ENCODE measurements around the gene TEX12. TPM values are rescaled to one million over a fixed set of nuclear protein-coding genes. Genes with fewer than 3 reads are reported as not detected.

Gene TEX12
- total RNA-seq, 4 donors from 2014 or later: 1.1 to 1.2 TPM; not detected in 2

DNA sequence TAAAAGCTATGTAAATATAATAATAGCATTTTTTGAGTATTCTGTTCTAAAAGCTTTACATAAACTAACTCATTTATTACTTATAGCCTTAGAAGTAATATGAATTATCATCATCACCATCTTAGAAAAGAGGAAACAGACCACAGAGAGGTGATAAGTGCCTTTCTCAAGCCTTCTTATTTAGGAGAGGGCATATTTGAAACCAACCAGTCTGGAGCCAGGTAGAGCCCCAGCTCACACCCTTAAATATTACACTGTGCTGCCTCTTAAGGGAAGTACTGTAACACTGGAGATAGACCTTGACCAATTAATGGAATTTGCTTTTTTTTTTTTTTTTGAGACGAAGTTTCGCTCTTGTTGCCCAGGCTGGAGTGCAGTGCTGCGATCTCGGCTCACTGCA lies 10.4 kb downstream of the TEX12 start:
- H3K27ac ChIP-seq: no peak overlapping the region
- 92% methylated on average over 4 of the region's 4 CpGs for WGBS
- no peaks in the 10 kb centered on the region for H3K27me3 ChIP-seq
- TF ChIP-seq EP300 (IDR thresholded peaks at IDR 0.05) (no peak), POLR2AphosphoS5 (IDR thresholded peaks at IDR 0.05) (no peak), POLR2A (IDR thresholded peaks at IDR 0.05) (no peak)
- TF ChIP-seq, protein P1, sequence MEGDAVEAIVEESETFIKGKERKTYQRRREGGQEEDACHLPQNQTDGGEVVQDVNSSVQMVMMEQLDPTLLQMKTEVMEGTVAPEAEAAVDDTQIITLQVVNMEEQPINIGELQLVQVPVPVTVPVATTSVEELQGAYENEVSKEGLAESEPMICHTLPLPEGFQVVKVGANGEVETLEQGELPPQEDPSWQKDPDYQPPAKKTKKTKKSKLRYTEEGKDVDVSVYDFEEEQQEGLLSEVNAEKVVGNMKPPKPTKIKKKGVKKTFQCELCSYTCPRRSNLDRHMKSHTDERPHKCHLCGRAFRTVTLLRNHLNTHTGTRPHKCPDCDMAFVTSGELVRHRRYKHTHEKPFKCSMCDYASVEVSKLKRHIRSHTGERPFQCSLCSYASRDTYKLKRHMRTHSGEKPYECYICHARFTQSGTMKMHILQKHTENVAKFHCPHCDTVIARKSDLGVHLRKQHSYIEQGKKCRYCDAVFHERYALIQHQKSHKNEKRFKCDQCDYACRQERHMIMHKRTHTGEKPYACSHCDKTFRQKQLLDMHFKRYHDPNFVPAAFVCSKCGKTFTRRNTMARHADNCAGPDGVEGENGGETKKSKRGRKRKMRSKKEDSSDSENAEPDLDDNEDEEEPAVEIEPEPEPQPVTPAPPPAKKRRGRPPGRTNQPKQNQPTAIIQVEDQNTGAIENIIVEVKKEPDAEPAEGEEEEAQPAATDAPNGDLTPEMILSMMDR (IDR thresholded peaks at IDR 0.05): no peak
- DNase-seq (ENCODE audit: low spot score in 2 of 2): no peak
- no peaks in the 10 kb centered on the region for H3K36me3 ChIP-seq
- no peaks in the 10 kb centered on the region for H3K9me3 ChIP-seq
- H3K4me3 ChIP-seq: no peak overlapping the region
- peaks cover 7% of the 10 kb centered on the region for H3K4me1 ChIP-seq

DNA sequence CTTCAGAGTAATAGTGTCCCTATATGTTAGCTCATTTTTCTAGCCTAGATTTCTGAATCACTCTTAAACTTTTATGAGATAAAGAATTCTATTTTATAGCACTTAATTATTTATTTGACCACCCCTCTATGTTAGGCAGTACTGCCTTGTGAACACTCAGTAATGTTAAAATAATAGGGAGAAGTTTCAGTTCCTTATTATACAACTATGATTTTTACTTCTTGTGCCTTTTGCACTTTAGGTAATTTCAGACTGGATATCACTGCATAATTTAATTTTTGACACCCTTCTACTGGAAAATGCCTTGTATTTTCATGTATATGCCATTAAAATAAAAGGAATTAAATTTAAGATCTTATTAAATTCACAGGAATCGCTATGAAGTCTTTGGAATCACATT lies 11.3 kb downstream of the TEX12 start:
- WGBS: 98% methylated on average over 1 of the region's 1 CpG

DNA sequence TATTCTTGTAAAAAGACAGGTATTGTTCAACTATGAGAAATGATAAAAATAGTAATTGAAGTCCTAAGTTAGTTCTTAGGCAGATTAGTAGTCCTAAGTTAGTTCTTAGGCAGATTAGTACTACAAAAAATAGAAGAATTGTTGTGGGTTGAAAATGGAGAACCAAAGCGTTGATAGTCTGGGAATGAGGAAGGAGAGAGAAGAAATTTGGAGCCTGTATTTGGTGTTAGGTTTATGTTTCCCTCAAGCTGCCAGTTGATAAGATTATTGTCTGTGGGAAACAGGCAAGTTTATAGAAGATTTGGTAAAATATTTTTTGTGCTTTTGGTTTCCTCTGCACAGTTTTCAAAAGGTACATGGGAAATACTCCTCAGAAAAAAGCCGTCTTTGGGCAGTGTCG lies 11.8 kb downstream of the TEX12 start:
- Histone ChIP-seq H3K9me3 (no peaks in the 10 kb centered on the region), H3K27ac (no peak overlapping the region), H3K36me3 (no peaks in the 10 kb centered on the region), H3K4me1 (peaks cover 7% of the 10 kb centered on the region), H3K27me3 (no peaks in the 10 kb centered on the region), H3K4me3 (no peak overlapping the region)
- no peak for TF ChIP-seq EP300 (IDR thresholded peaks at IDR 0.05)
- no peak for TF ChIP-seq POLR2A (IDR thresholded peaks at IDR 0.05)
- TF ChIP-seq, protein P1 (IDR thresholded peaks at IDR 0.05): no peak
- TF ChIP-seq POLR2AphosphoS5 (IDR thresholded peaks at IDR 0.05): no peak
- DNase-seq (ENCODE audit: low spot score in 2 of 2): no peak
- WGBS: 82% methylated on average over 3 of the region's 3 CpGs

More for the DNA sequence above, 11.3 kb downstream of the TEX12 start:
- TF ChIP-seq EP300 (IDR thresholded peaks at IDR 0.05): no peak
- TF ChIP-seq POLR2A (IDR thresholded peaks at IDR 0.05): no peak
- TF ChIP-seq, protein P1 (IDR thresholded peaks at IDR 0.05): no peak
- TF ChIP-seq POLR2AphosphoS5 (IDR thresholded peaks at IDR 0.05): no peak
- no peaks in the 10 kb centered on the region for H3K9me3 ChIP-seq
- no peak overlapping the region for H3K27ac ChIP-seq
- peaks cover 7% of the 10 kb centered on the region for H3K4me1 ChIP-seq
- no peak for DNase-seq (ENCODE audit: low spot score in 2 of 2)
- H3K36me3 ChIP-seq: no peaks in the 10 kb centered on the region
- H3K27me3 ChIP-seq: no peaks in the 10 kb centered on the region
- no peak overlapping the region for H3K4me3 ChIP-seq

DNA sequence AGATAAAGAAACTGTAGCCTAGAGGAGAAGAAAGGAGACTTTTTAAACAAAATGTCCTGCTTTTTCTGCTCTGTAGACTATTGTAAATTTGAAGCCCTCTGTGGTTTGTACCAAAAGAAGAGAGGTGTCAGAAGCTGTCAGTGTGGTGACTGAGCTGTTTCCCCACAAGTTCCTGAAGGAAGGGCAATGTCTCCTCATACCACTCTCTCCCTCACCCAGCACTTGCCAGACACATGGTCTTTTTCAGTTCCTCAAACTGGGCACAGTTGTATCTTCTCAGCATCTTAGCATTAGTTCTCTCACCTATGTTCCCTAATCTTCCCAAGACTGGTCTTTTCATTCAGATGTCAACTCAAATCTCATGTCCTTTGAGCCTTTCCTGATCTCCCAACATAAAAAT lies 12.4 kb downstream of the TEX12 start:
- TF ChIP-seq POLR2A (IDR thresholded peaks at IDR 0.05): no peak
- no peak for TF ChIP-seq EP300 (IDR thresholded peaks at IDR 0.05)
- TF ChIP-seq POLR2AphosphoS5 (IDR thresholded peaks at IDR 0.05): no peak
- TF ChIP-seq, protein P1 (IDR thresholded peaks at IDR 0.05): no peak
- no peaks in the 10 kb centered on the region for H3K27me3 ChIP-seq
- no peak overlapping the region for H3K4me3 ChIP-seq
- no peak for DNase-seq (ENCODE audit: low spot score in 2 of 2)
- peaks cover 7% of the 10 kb centered on the region for H3K4me1 ChIP-seq
- H3K27ac ChIP-seq: no peak overlapping the region
- H3K9me3 ChIP-seq: no peaks in the 10 kb centered on the region
- H3K36me3 ChIP-seq: no peaks in the 10 kb centered on the region

DNA sequence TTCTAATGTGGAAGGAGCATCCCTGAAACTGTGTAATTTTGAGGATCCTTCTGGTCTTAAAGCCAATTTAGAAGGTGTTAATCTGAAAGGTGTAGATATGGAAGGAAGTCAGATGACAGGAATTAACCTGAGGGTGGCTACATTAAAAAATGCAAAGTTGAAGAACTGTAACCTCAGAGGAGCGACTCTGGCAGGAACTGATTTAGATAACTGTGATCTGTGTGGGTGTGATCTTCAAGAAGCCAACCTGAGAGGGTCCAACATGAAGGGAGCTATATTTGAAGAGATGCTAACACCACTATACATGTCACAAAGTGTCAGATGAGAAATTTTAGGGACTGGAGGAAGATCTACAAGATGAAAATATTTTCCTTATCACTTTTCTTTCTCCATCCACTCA lies 15.7 kb downstream of the TEX12 start:
- Histone ChIP-seq H3K9me3 (no peaks in the 10 kb centered on the region), H3K4me1 (no peaks in the 10 kb centered on the region), H3K27ac (no peak overlapping the region), H3K27me3 (no peaks in the 10 kb centered on the region), H3K4me3 (no peak overlapping the region), H3K36me3 (no peaks in the 10 kb centered on the region)
- WGBS: 76% methylated on average over 1 of the region's 1 CpG
- DNase-seq (ENCODE audit: low spot score in 2 of 2): no peak
- no peak for TF ChIP-seq POLR2A (IDR thresholded peaks at IDR 0.05)
- TF ChIP-seq EP300 (IDR thresholded peaks at IDR 0.05): no peak

DNA sequence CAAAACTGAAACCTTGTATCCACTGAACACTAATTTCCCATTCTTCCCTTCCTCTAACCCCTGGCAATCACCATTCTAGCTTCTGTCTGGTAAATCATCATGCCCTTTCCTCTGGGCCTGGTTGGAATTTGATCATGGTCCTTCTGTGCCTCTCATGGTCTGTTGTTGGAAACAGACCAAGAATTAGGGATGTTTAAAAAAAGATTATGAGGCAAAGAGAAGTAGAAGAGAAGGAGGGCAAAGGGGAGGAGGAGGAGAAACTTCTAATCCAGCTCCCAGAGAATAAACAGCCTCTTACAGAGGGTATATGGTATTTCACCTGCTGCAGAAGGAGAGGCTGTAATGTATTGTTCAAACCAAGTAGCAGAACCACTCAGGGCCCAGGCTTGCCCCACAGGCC lies 18.7 kb downstream of the TEX12 start:
- no peak overlapping the region for H3K4me3 ChIP-seq
- H3K36me3 ChIP-seq: no peaks in the 10 kb centered on the region
- H3K4me1 ChIP-seq: no peaks in the 10 kb centered on the region
- DNase-seq (ENCODE audit: low spot score in 2 of 2): no peak
- H3K27me3 ChIP-seq: no peaks in the 10 kb centered on the region
- TF ChIP-seq POLR2A (IDR thresholded peaks at IDR 0.05): no peak
- no peak for TF ChIP-seq EP300 (IDR thresholded peaks at IDR 0.05)
- TF ChIP-seq POLR2AphosphoS5 (IDR thresholded peaks at IDR 0.05): no peak
- TF ChIP-seq, protein P1 (IDR thresholded peaks at IDR 0.05): no peak
- no peaks in the 10 kb centered on the region for H3K9me3 ChIP-seq
- H3K27ac ChIP-seq: no peak overlapping the region
